ENCODE data around the gene GPR61. TPM values are rescaled to one million over a fixed set of nuclear protein-coding genes. Genes with fewer than 3 reads are reported as not detected.

The GPR61 gene
- total RNA-seq, 2 donors from 2014 or later, result not detected

- intact Hi-C loops (cut with DNase I), result loop anchor here (2.0 to 10.0 kb wide), 4 partner anchors 35 to 270 kb away; no protein-coding TSS in a partner anchor
- DNase-seq (ENCODE audit: low spot score), result no peak
These were observed 7.8 kb upstream of the GPR61 start for GRCh38 chr1:109531826-109532364.

- DNase-seq (ENCODE audit: low spot score), result peak; percentile 94
- intact Hi-C loops (cut with DNase I), result loop anchor here (1.0 to 10.0 kb wide), 4 partner anchors 42 to 270 kb away; no protein-coding TSS in a partner anchor
These were observed 7.1 kb upstream of the GPR61 start for GRCh38 chr1:109532365-109533136.

- intact Hi-C loops (cut with DNase I), result loop anchor here (5.0 to 10.0 kb wide), 2 partner anchors 270 to 272 kb away; no protein-coding TSS in a partner anchor
- DNase-seq (ENCODE audit: low spot score), result no peak
These were observed 5.3 kb upstream of the GPR61 start for GRCh38 chr1:109534307-109534858.

GRCh38 chr1:109535481-109535880, 4.2 kb upstream of the GPR61 start:
- intact Hi-C loops (cut with DNase I), result loop anchor here in 1 of 2 donors (1.0 to 10.0 kb wide), 2 partner anchors 36 to 271 kb away; no protein-coding TSS in a partner anchor
- DNase-seq (ENCODE audit: low spot score), result no peak

GRCh38 chr1:109535971-109536491, 3.6 kb upstream of the GPR61 start:
- intact Hi-C loops (cut with DNase I), result loop anchor here in 1 of 2 donors (1.0 to 10.0 kb wide), 2 partner anchors 37 to 271 kb away; no protein-coding TSS in a partner anchor
- no peak for DNase-seq (ENCODE audit: low spot score)

GRCh38 chr1:109537450-109538178, 2.1 kb upstream of the GPR61 start:
- DNase-seq (ENCODE audit: low spot score), result no peak

GRCh38 chr1:109538827-109539555, 681 bp upstream of the GPR61 start:
- intact Hi-C loops (cut with DNase I), result loop anchor here in 1 of 2 donors (10.0 kb wide), 1 partner anchor 274 kb away; no protein-coding TSS in a partner anchor
- DNase-seq (ENCODE audit: low spot score), result no peak

More at GRCh38 chr1:109537450-109538178, 2.1 kb upstream of the GPR61 start:
- intact Hi-C loops (cut with DNase I), result loop anchor here in 1 of 2 donors (10.0 kb wide), 1 partner anchor 273 kb away; no protein-coding TSS in a partner anchor

- DNase-seq (ENCODE audit: low spot score), result no peak
- intact Hi-C loops (cut with DNase I), result loop anchor here (5.0 to 10.0 kb wide), 4 partner anchors 84 to 444 kb away; partner anchors contain the start of gene AHCYL1 (in 1 of the 2)
These were observed 1.4 kb downstream of the GPR61 start for GRCh38 chr1:109541102-109541501.

- no peak for DNase-seq (ENCODE audit: low spot score)
- intact Hi-C loops (cut with DNase I), result loop anchor here (5.0 to 10.0 kb wide), 4 partner anchors 82 to 442 kb away; partner anchors contain the start of gene AHCYL1 (in 1 of the 2)
These were observed 3.0 kb downstream of the GPR61 start for GRCh38 chr1:109542657-109543056.

GRCh38 chr1:109543283-109543987, 3.8 kb downstream of the GPR61 start:
- no peak for DNase-seq (ENCODE audit: low spot score)
- intact Hi-C loops (cut with DNase I), result loop anchor here (5.0 to 10.0 kb wide), 4 partner anchors 81 to 441 kb away; partner anchors contain the start of gene AHCYL1 (in 1 of the 2)

- intact Hi-C loops (cut with DNase I), result loop anchor here (5.0 to 10.0 kb wide), 4 partner anchors 81 to 441 kb away; partner anchors contain the start of gene AHCYL1 (in 1 of the 2)
- DNase-seq (ENCODE audit: low spot score), result no peak
These were observed 4.5 kb downstream of the GPR61 start for GRCh38 chr1:109543988-109544735.

GRCh38 chr1:109546311-109547109, 6.8 kb downstream of the GPR61 start:
- intact Hi-C loops (cut with DNase I), result loop anchor here (10.0 kb wide), 3 partner anchors 78 to 438 kb away; partner anchors contain the start of gene AHCYL1 (in 1 of the 2)
- peak; percentile 92 for DNase-seq (ENCODE audit: low spot score)

GRCh38 chr1:109547463-109548320, 8.0 kb downstream of the GPR61 start:
- intact Hi-C loops (cut with DNase I), result loop anchor here (10.0 kb wide), 3 partner anchors 77 to 437 kb away; partner anchors contain the start of gene AHCYL1 (in 1 of the 2)
- no peak for DNase-seq (ENCODE audit: low spot score)

GRCh38 chr1:109548321-109549267, 8.9 kb downstream of the GPR61 start, which contains the start of gene GNAI3:
Gene GNAI3 (plus strand): TSS chr1:109548615. CDS start chr1:109548721, 106 bp downstream.
- intact Hi-C loops (cut with DNase I), result loop anchor here (10.0 kb wide), 3 partner anchors 76 to 436 kb away; partner anchors contain the start of gene AHCYL1 (in 1 of the 2)

More at GRCh38 chr1:109548321-109549267, 8.9 kb downstream of the GPR61 start, which contains the start of gene GNAI3:
- DNase-seq (ENCODE audit: low spot score), result peak; percentile 99

Measured in posterior vena cava (tissue), 2 donors.